ENCODE measurements around the gene PRELP. TPM values are rescaled to one million over a fixed set of nuclear protein-coding genes. Genes with fewer than 3 reads are reported as not detected.

Gene PRELP
- total RNA-seq, 1 donor from 2014 or later: 0.07 TPM

DNA sequence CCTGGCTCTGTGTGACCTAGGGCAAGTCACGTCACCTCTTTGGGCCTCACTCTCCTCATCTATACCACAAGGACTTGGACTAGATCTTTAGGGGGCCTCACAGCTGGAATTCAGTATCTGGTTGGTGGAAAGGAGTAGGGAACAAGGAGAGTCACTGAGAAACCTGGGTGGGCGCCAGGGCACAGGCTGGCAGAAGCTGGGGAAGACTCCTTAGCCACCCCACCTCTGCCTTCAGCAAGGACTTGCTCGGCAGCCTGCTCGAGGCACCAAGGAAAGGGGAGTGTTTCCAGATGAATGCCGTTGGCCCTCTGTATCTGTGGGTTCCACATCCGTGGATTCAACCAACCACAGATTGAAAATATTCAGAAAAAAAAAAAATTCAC, 17.1 kb downstream of the PRELP start:
- peaks cover 5% of the 10 kb centered on the region for H3K27me3 ChIP-seq (ENCODE audit: insufficient read depth, low read length)
- no peaks in the 10 kb centered on the region for H3K9me3 Mint-ChIP-seq (ENCODE audit: unreplicated experiment)

DNA sequence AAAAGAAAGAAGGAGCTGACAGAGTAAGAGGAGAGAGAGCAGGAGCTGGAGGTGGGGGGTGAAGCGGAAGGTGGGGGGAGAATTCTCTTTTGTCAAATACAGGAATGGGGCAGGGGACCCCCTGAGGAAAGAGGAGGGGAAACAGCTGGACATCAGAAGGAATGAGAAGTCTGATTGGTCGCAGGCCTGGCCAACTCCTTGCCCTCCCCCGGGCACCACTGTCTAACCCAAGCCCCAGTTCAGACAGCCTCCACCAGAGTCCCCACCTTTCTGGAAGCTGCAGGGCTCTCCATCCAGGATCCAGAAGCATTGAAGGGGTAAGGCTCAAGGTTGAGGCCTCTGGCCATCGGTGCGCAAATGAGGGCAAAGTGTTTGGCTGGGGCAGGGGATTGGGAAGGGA, 18.3 kb downstream of the PRELP start, which contains the start of gene OPTC:
Gene OPTC, plus strand, starts transcription at position 253 of the 400 bp plus-strand sequence. CDS start 1,853 bp downstream, outside the sequence.
- no peak for TF ChIP-seq EZH2 (IDR thresholded peaks at IDR 0.05; ENCODE audit: insufficient read depth, low read length)
- TF ChIP-seq, protein P1, sequence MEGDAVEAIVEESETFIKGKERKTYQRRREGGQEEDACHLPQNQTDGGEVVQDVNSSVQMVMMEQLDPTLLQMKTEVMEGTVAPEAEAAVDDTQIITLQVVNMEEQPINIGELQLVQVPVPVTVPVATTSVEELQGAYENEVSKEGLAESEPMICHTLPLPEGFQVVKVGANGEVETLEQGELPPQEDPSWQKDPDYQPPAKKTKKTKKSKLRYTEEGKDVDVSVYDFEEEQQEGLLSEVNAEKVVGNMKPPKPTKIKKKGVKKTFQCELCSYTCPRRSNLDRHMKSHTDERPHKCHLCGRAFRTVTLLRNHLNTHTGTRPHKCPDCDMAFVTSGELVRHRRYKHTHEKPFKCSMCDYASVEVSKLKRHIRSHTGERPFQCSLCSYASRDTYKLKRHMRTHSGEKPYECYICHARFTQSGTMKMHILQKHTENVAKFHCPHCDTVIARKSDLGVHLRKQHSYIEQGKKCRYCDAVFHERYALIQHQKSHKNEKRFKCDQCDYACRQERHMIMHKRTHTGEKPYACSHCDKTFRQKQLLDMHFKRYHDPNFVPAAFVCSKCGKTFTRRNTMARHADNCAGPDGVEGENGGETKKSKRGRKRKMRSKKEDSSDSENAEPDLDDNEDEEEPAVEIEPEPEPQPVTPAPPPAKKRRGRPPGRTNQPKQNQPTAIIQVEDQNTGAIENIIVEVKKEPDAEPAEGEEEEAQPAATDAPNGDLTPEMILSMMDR (IDR thresholded peaks at IDR 0.05; ENCODE audit: insufficient read depth, low read depth, low read length): no peak
- H3K9ac ChIP-seq (ENCODE audit: low read length): no peak within 1 kb of the TSS
- H3K79me2 ChIP-seq (ENCODE audit: insufficient read depth, low read length): no peaks in the 10 kb centered on the region
- Mint-ChIP-seq H3K27ac (ENCODE audit: unreplicated experiment) (no peak within 1 kb of the TSS), H3K36me3 (ENCODE audit: low read depth, unreplicated experiment) (peaks cover 1% of the 10 kb centered on the region), H3K27me3 (ENCODE audit: low read depth, unreplicated experiment) (peaks cover 41% of the 10 kb centered on the region), H3K9me3 (ENCODE audit: unreplicated experiment) (no peaks in the 10 kb centered on the region), H3K4me3 (ENCODE audit: unreplicated experiment) (no peak within 1 kb of the TSS), H3K4me1 (ENCODE audit: low read depth, unreplicated experiment) (no peaks in the 10 kb centered on the region)
- H3K9me3 ChIP-seq (ENCODE audit: insufficient read depth, low read depth, low read length): no peaks in the 10 kb centered on the region
- H3K27me3 ChIP-seq (ENCODE audit: insufficient read depth, low read length): peaks cover 5% of the 10 kb centered on the region
- no peak within 1 kb of the TSS for H3K4me3 ChIP-seq (ENCODE audit: insufficient read depth, low read depth, low read length)
- H2AFZ ChIP-seq (ENCODE audit: low read depth, low read length): no peak within 1 kb of the TSS
- no peak for DNase-seq (ENCODE audit: low read depth)
- no peak within 1 kb of the TSS for H3K27ac ChIP-seq (ENCODE audit: low read depth, low read length)
- no peak within 1 kb of the TSS for H3K4me2 ChIP-seq (ENCODE audit: low read length)
- no peak for FAIRE-seq
- H4K20me1 ChIP-seq (ENCODE audit: insufficient read depth, low read length): no peaks in the 10 kb centered on the region
- no peaks in the 10 kb centered on the region for H3K4me1 ChIP-seq (ENCODE audit: insufficient read depth, low read length)
- no peaks in the 10 kb centered on the region for H3K36me3 ChIP-seq (ENCODE audit: insufficient read depth, low read length)

More for the DNA sequence above, 17.1 kb downstream of the PRELP start:
- DNase-seq (ENCODE audit: low read depth) (no peak), FAIRE-seq (no peak)
- Histone ChIP-seq H3K9ac (ENCODE audit: low read length) (no peak overlapping the region), H4K20me1 (ENCODE audit: insufficient read depth, low read length) (no peaks in the 10 kb centered on the region), H3K36me3 (ENCODE audit: insufficient read depth, low read length) (no peaks in the 10 kb centered on the region), H3K9me3 (ENCODE audit: insufficient read depth, low read depth, low read length) (no peaks in the 10 kb centered on the region), H3K27ac (ENCODE audit: low read depth, low read length) (no peak overlapping the region), H3K4me1 (ENCODE audit: insufficient read depth, low read length) (peaks cover 3% of the 10 kb centered on the region), H2AFZ (ENCODE audit: low read depth, low read length) (no peak overlapping the region), H3K4me3 (ENCODE audit: insufficient read depth, low read depth, low read length) (no peak overlapping the region), H3K4me2 (ENCODE audit: low read length) (no peak overlapping the region), H3K79me2 (ENCODE audit: insufficient read depth, low read length) (no peaks in the 10 kb centered on the region)
- no peak overlapping the region for H3K27ac Mint-ChIP-seq (ENCODE audit: unreplicated experiment)
- H3K4me1 Mint-ChIP-seq (ENCODE audit: low read depth, unreplicated experiment): no peaks in the 10 kb centered on the region
- peaks cover 32% of the 10 kb centered on the region for H3K27me3 Mint-ChIP-seq (ENCODE audit: low read depth, unreplicated experiment)
- TF ChIP-seq, protein P1 (IDR thresholded peaks at IDR 0.05; ENCODE audit: insufficient read depth, low read depth, low read length): no peak
- TF ChIP-seq EZH2 (IDR thresholded peaks at IDR 0.05; ENCODE audit: insufficient read depth, low read length): no peak
- H3K36me3 Mint-ChIP-seq (ENCODE audit: low read depth, unreplicated experiment): no peaks in the 10 kb centered on the region
- H3K4me3 Mint-ChIP-seq (ENCODE audit: unreplicated experiment): no peak overlapping the region

DNA sequence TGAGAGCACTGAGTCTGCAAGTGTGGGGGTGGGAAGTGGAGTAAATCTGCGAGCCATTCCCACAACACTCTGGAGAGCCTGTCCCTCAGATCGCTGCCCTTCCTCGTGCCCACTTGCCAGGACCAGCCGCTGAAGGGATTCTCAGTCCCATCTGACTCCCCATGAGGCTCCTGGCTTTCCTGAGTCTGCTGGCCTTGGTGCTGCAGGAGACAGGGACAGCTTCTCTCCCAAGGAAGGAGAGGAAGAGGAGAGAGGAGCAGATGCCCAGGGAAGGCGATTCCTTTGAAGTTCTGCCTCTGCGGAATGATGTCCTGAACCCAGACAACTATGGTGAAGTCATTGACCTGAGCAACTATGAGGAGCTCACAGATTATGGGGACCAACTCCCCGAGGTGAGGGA, 20.2 kb downstream of the PRELP start:
- Mint-ChIP-seq H3K4me3 (ENCODE audit: unreplicated experiment) (no peak overlapping the region), H3K36me3 (ENCODE audit: low read depth, unreplicated experiment) (peaks cover 6% of the 10 kb centered on the region), H3K27me3 (ENCODE audit: low read depth, unreplicated experiment) (peaks cover 45% of the 10 kb centered on the region), H3K9me3 (ENCODE audit: unreplicated experiment) (no peaks in the 10 kb centered on the region), H3K27ac (ENCODE audit: unreplicated experiment) (no peak overlapping the region), H3K4me1 (ENCODE audit: low read depth, unreplicated experiment) (no peaks in the 10 kb centered on the region)
- Histone ChIP-seq H3K4me3 (ENCODE audit: insufficient read depth, low read depth, low read length) (no peak overlapping the region), H2AFZ (ENCODE audit: low read depth, low read length) (no peak overlapping the region), H3K9me3 (ENCODE audit: insufficient read depth, low read depth, low read length) (no peaks in the 10 kb centered on the region), H3K36me3 (ENCODE audit: insufficient read depth, low read length) (no peaks in the 10 kb centered on the region), H3K4me2 (ENCODE audit: low read length) (no peak overlapping the region), H3K4me1 (ENCODE audit: insufficient read depth, low read length) (no peaks in the 10 kb centered on the region), H3K9ac (ENCODE audit: low read length) (no peak overlapping the region), H3K79me2 (ENCODE audit: insufficient read depth, low read length) (no peaks in the 10 kb centered on the region), H3K27ac (ENCODE audit: low read depth, low read length) (no peak overlapping the region), H3K27me3 (ENCODE audit: insufficient read depth, low read length) (peaks cover 5% of the 10 kb centered on the region), H4K20me1 (ENCODE audit: insufficient read depth, low read length) (no peaks in the 10 kb centered on the region)
- FAIRE-seq (no peak), DNase-seq (ENCODE audit: low read depth) (no peak)
- TF ChIP-seq EZH2 (IDR thresholded peaks at IDR 0.05; ENCODE audit: insufficient read depth, low read length): no peak
- TF ChIP-seq, protein P1 (IDR thresholded peaks at IDR 0.05; ENCODE audit: insufficient read depth, low read depth, low read length): no peak

Data from astrocyte (in vitro differentiated cells and primary cell).